NK-92 treated with Interleukin-12 subunit alpha and Interleukin-12 subunit beta, amount 100 ng/mL, for 24 hours (cell line): ENCODE data around the gene LACC1.

Experiments
- DNase-seq: peaks from one replicate; lab custom pipeline; 2025; lab: John Stamatoyannopoulos, UW

The LACC1 gene

GRCh38 chr13:43879755-43880181, at the start of gene LACC1:
LACC1 (plus strand) TSS chr13:43879904; CDS start chr13:43880986, 1,082 bp downstream.
- DNase-seq: peak; percentile 51

GRCh38 chr13:43830497-43830881, 49.2 kb upstream of the LACC1 start:
- no peak for DNase-seq

GRCh38 chr13:43831088-43831487, 48.6 kb upstream of the LACC1 start:
- no peak for DNase-seq

- no peak for DNase-seq
Measured at GRCh38 chr13:43835701-43836100, 44.0 kb upstream of the LACC1 start.

- no peak for DNase-seq
Measured at GRCh38 chr13:43838909-43839308, 40.8 kb upstream of the LACC1 start.

GRCh38 chr13:43846496-43847158, 33.1 kb upstream of the LACC1 start:
- DNase-seq: no peak

- DNase-seq: no peak
Measured at GRCh38 chr13:43848001-43848649, 31.6 kb upstream of the LACC1 start.

GRCh38 chr13:43850873-43851272, 28.8 kb upstream of the LACC1 start:
- no peak for DNase-seq

- no peak for DNase-seq
Measured at GRCh38 chr13:43852923-43853404, 26.7 kb upstream of the LACC1 start.

GRCh38 chr13:43861863-43862262, 17.8 kb upstream of the LACC1 start:
- no peak for DNase-seq

GRCh38 chr13:43864921-43865320, 14.8 kb upstream of the LACC1 start:
- no peak for DNase-seq

GRCh38 chr13:43865892-43866291, 13.8 kb upstream of the LACC1 start:
- no peak for DNase-seq

GRCh38 chr13:43872181-43872580, 7.5 kb upstream of the LACC1 start:
- no peak for DNase-seq

GRCh38 chr13:43874504-43875092, 5.1 kb upstream of the LACC1 start:
- DNase-seq: no peak

GRCh38 chr13:43876366-43876765, 3.3 kb upstream of the LACC1 start:
- DNase-seq: no peak

- DNase-seq: no peak
Measured at GRCh38 chr13:43877326-43877725, 2.4 kb upstream of the LACC1 start.

GRCh38 chr13:43877766-43878165, 1.9 kb upstream of the LACC1 start:
- no peak for DNase-seq

GRCh38 chr13:43878892-43879754, 581 bp upstream of the LACC1 start, which contains the start of gene CCDC122:
CCDC122 (minus strand) TSS chr13:43879740; CDS start chr13:43869376, 10,364 bp downstream.
- peak; percentile 65 for DNase-seq

- no peak for DNase-seq
Measured at GRCh38 chr13:43880214-43880855, 631 bp downstream of the LACC1 start.

GRCh38 chr13:43880926-43881325, 1.2 kb downstream of the LACC1 start:
- DNase-seq: no peak

GRCh38 chr13:43881580-43881979, 1.9 kb downstream of the LACC1 start:
- DNase-seq: no peak

GRCh38 chr13:43883631-43884030, 3.9 kb downstream of the LACC1 start:
- DNase-seq: no peak
